ENCODE measurements around the gene HSPA12B.

DNA sequence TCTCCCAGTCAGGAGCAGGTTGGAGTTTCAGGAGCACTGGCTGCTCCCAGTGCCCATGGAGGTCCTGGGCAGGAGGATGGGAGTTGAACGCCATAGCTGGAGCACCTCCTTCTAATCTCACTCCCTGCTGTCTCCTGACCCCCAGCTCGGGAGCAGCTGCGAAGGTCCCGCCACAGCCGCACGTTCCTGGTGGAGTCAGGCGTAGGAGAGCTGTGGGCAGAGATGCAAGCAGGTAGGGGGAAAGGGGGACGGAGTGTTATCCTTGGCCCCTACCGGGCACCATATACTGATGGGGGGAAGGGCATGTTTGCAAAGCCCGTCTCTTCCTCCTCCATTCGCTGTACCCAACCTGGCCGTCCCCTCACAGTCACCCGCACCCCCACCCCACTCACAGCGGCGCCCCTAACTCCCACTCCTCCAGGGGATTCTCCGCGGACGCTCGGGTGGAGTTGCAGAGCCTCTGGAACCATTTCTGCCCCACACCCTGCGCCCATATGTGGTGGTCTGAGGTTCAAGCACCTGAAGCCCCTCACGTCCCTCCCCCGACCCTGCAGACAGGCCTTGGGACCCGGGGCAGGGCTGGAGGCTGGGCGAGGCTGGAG is 16.7 kb downstream of the HSPA12B start:
- TF ChIP-seq, protein P1, sequence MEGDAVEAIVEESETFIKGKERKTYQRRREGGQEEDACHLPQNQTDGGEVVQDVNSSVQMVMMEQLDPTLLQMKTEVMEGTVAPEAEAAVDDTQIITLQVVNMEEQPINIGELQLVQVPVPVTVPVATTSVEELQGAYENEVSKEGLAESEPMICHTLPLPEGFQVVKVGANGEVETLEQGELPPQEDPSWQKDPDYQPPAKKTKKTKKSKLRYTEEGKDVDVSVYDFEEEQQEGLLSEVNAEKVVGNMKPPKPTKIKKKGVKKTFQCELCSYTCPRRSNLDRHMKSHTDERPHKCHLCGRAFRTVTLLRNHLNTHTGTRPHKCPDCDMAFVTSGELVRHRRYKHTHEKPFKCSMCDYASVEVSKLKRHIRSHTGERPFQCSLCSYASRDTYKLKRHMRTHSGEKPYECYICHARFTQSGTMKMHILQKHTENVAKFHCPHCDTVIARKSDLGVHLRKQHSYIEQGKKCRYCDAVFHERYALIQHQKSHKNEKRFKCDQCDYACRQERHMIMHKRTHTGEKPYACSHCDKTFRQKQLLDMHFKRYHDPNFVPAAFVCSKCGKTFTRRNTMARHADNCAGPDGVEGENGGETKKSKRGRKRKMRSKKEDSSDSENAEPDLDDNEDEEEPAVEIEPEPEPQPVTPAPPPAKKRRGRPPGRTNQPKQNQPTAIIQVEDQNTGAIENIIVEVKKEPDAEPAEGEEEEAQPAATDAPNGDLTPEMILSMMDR (IDR thresholded peaks at IDR 0.05) = no peak
- no peak for TF ChIP-seq POLR2A (IDR thresholded peaks at IDR 0.05)

Data from esophagus squamous epithelium (tissue), 4 donors.